Endodermal cell (in vitro differentiated cells): ENCODE measurements around the gene SEMA3D. TPM values are rescaled to one million over a fixed set of nuclear protein-coding genes. Genes with fewer than 3 reads are reported as not detected.

Experiments
- DNase-seq: peaks from one replicate; pipeline ENCODE4 v3.0.0-alpha.2; 2017
- H3K27ac ChIP-seq: 2 replicates; pipeline ENCODE4 v1.5.1; 2013; ENCODE audit warnings: mild to moderate bottlenecking, low read depth, low read length, moderate library complexity
- H3K27me3 ChIP-seq: 2 replicates; pipeline ENCODE4 v1.6.1; 2013; ENCODE audit warnings: mild to moderate bottlenecking, low read length, moderate library complexity; ENCODE audit not compliant: insufficient read depth, control insufficient read depth, poor library complexity, severe bottlenecking
- H3K36me3 ChIP-seq: 2 replicates; pipeline ENCODE4 v1.7.0; 2013; ENCODE audit warnings: mild to moderate bottlenecking, low read length, moderate library complexity; ENCODE audit not compliant: control insufficient read depth, insufficient read depth
- H3K4me1 ChIP-seq: one replicate; pipeline ENCODE4 v1.7.0; 2013; ENCODE audit warnings: low read length; ENCODE audit not compliant: control insufficient read depth, insufficient read depth
- H3K4me3 ChIP-seq: 2 replicates; pipeline ENCODE4 v1.5.1; 2013; ENCODE audit warnings: mild to moderate bottlenecking, low read length, moderate library complexity
- H3K9ac ChIP-seq: 2 replicates; pipeline ENCODE4 v1.6.1; 2013; ENCODE audit warnings: mild to moderate bottlenecking, low read length, moderate library complexity; ENCODE audit not compliant: poor library complexity, severe bottlenecking; ENCODE audit errors: extremely low read depth
- H3K9me3 ChIP-seq: 2 replicates; pipeline ENCODE4 v1.6.1; 2013; ENCODE audit warnings: mild to moderate bottlenecking, low read length, moderate library complexity; ENCODE audit not compliant: control insufficient read depth
- H3K27ac Mint-ChIP-seq: 2 replicates; pipeline ENCODE4 v1.8.0; 2020; ENCODE audit warnings: mixed read lengths
- H3K27me3 Mint-ChIP-seq: 2 replicates; pipeline ENCODE4 v1.8.0; 2021; ENCODE audit warnings: mild to moderate bottlenecking, mixed read lengths; ENCODE audit not compliant: insufficient read depth
- H3K36me3 Mint-ChIP-seq: 2 replicates; pipeline ENCODE4 v1.8.0; 2020; ENCODE audit warnings: low read depth, mixed read lengths
- H3K4me1 Mint-ChIP-seq: 2 replicates; pipeline ENCODE4 v1.8.0; 2020; ENCODE audit warnings: mixed read lengths
- H3K4me3 Mint-ChIP-seq: 2 replicates; pipeline ENCODE4 v1.8.0; 2020; ENCODE audit warnings: mild to moderate bottlenecking, moderate library complexity, mixed read lengths
- H3K9me3 Mint-ChIP-seq: 2 replicates; pipeline ENCODE4 v1.8.0; 2020; ENCODE audit warnings: mild to moderate bottlenecking, mixed read lengths
- CTCF ChIP-seq: fragments of 200-600 bp; sonication (generic); conservative IDR thresholded peaks from 2 replicates; pipeline ENCODE4 v1.5.0; 2021; ENCODE audit warnings: antibody characterized with exemption, mild to moderate bottlenecking
- WGBS, 2 experiments: methylation state at CpG; one replicate each; pipeline versions ENCODE4 v1.1.5 to v1.1.7; 2013; ENCODE audit warnings: missing lambda C conversion rate in 2 of 2, mixed read lengths in 1 of 2; ENCODE audit not compliant: insufficient coverage in 1 of 2, insufficient read length in 1 of 2; 5-methylcytosine and 5-hydroxymethylcytosine counted together
- total RNA-seq, 2 donors: library from RNA; stranded (reverse); fragmentation: NEBNext Ultra II Directional in 1 of 2; extraction: Animal tissue kit (Norgen Biotek cat#: 25700) in 1 of 2; gene quantifications; 2 replicates in 1 of 2; 3 replicates in 1 of 2; pipeline ENCODE4 v1.2.1, GENCODE V29; 2021

SEMA3D gene
- total RNA-seq, 2 donors from 2014 or later, result 6.5 to 13.9 TPM

DNA sequence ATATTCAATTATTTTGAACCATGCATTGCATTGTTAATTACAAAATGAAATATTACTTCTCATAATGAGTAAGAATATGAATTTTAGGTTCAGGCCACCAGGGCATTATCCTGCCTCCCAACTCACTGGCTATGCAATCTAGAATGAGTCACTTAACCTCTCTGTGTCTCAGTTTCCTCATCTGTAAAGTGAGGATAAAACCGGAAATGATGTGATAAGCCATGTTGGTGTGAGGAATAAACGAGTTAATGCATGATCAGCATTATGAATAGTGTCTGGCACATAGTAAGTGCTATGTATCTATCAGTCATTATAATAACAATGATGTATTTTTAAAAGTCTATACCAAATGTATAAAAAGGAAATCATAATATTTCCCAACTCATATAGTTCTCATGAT, 85.5 kb downstream of the SEMA3D start:
- no peak overlapping the region for H3K27ac Mint-ChIP-seq
- no peak for DNase-seq
- Histone ChIP-seq H3K27me3 (no peaks in the 10 kb centered on the region), H3K4me1 (no peaks in the 10 kb centered on the region), H3K9ac (no peak overlapping the region), H3K27ac (no peak overlapping the region), H3K4me3 (no peak overlapping the region), H3K36me3 (no peaks in the 10 kb centered on the region), H3K9me3 (no peaks in the 10 kb centered on the region)
- peaks cover 8% of the 10 kb centered on the region for H3K4me1 Mint-ChIP-seq
- no peaks in the 10 kb centered on the region for H3K36me3 Mint-ChIP-seq
- no peak for TF ChIP-seq CTCF
- WGBS, 2 experiments, result 91% methylated on average over 2 of the region's 2 CpGs; no CpG with 5 or more reads in 1 of the 2 experiments
- no peaks in the 10 kb centered on the region for H3K9me3 Mint-ChIP-seq
- no peaks in the 10 kb centered on the region for H3K27me3 Mint-ChIP-seq
- no peak overlapping the region for H3K4me3 Mint-ChIP-seq

- H3K4me3 ChIP-seq, result no peak overlapping the region
- WGBS, 2 experiments, result no CpG with 5 or more reads among the region's 1 CpG
- no peak for TF ChIP-seq CTCF
- H3K27me3 ChIP-seq, result no peaks in the 10 kb centered on the region
- no peaks in the 10 kb centered on the region for H3K36me3 ChIP-seq
- H3K27ac Mint-ChIP-seq, result no peak overlapping the region
- DNase-seq, result no peak
- no peaks in the 10 kb centered on the region for H3K9me3 ChIP-seq
- no peaks in the 10 kb centered on the region for H3K36me3 Mint-ChIP-seq
- no peak overlapping the region for H3K4me3 Mint-ChIP-seq
- no peak overlapping the region for H3K27ac ChIP-seq
- no peaks in the 10 kb centered on the region for H3K9me3 Mint-ChIP-seq
- no peaks in the 10 kb centered on the region for H3K4me1 ChIP-seq
- H3K4me1 Mint-ChIP-seq, result peaks cover 3% of the 10 kb centered on the region
- H3K9ac ChIP-seq, result no peak overlapping the region
- H3K27me3 Mint-ChIP-seq, result no peaks in the 10 kb centered on the region
These were observed 89.0 kb downstream of the SEMA3D start for GRCh38 chr7:85097844-85098243.

DNA sequence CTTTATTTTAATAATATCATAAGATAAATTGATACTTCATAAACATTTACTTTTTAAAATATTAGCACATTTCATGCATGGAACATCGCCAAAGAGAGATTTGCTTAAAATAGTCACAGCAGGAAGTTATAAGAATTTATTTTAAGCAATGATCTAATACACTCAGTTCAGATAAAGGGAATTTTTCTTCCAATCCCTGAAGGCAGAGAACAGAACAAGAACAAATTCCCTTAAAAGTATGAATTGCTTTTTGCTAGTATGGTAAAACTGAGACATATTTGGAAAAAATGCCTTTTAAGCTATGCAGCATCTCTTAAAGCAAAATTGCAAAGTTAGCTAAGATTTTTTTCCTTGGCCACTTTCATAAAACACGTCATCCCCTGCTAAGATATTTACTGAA, 91.0 kb downstream of the SEMA3D start:
- Mint-ChIP-seq H3K36me3 (no peaks in the 10 kb centered on the region), H3K27ac (no peak overlapping the region), H3K9me3 (no peaks in the 10 kb centered on the region), H3K4me1 (peaks cover under 1% of the 10 kb centered on the region), H3K4me3 (no peak overlapping the region), H3K27me3 (no peaks in the 10 kb centered on the region)
- no peak for DNase-seq
- no peaks in the 10 kb centered on the region for H3K36me3 ChIP-seq
- H3K27ac ChIP-seq, result no peak overlapping the region
- WGBS, 2 experiments, result 97% methylated on average over 2 of the region's 2 CpGs; no CpG with 5 or more reads in 1 of the 2 experiments
- H3K4me3 ChIP-seq, result no peak overlapping the region
- no peaks in the 10 kb centered on the region for H3K4me1 ChIP-seq
- no peaks in the 10 kb centered on the region for H3K9me3 ChIP-seq
- H3K27me3 ChIP-seq, result no peaks in the 10 kb centered on the region
- H3K9ac ChIP-seq, result no peak overlapping the region
- TF ChIP-seq CTCF, result no peak
